Mesenchymal stem cell (in vitro differentiated cells and primary cell): ENCODE measurements around the gene CHST11.

ENCODE experiments used
- DNase-seq: peaks from one replicate; pipeline ENCODE4 v3.0.0-alpha.2; 2013
- H2AFZ ChIP-seq: one replicate; pipeline ENCODE4 v1.6.1; 2013; ENCODE audit warnings: low read depth, mild to moderate bottlenecking, control low read depth, inconsistent platforms, low read length, moderate library complexity
- H2AK5ac ChIP-seq: 2 replicates; pipeline ENCODE4 v1.6.1; 2013; ENCODE audit warnings: low read length, moderate library complexity, mild to moderate bottlenecking, inconsistent platforms; ENCODE audit not compliant: severe bottlenecking
- H2BK120ac ChIP-seq: one replicate; pipeline ENCODE4 v1.6.1; 2013; ENCODE audit warnings: low read depth, mild to moderate bottlenecking, inconsistent platforms, low read length, moderate library complexity
- H2BK12ac ChIP-seq, 2 experiments: one replicate each; pipeline ENCODE4 v1.6.1; 2013; ENCODE audit warnings: inconsistent platforms in 2 of 2, low read length in 2 of 2, mild to moderate bottlenecking in 2 of 2, moderate library complexity in 2 of 2, control low read depth in 1 of 2
- H2BK15ac ChIP-seq: one replicate; pipeline ENCODE4 v1.6.1; 2013; ENCODE audit warnings: mild to moderate bottlenecking, low read depth, inconsistent platforms; ENCODE audit not compliant: poor library complexity, severe bottlenecking
- H2BK5ac ChIP-seq: 2 replicates; pipeline ENCODE4 v1.6.1; 2013; ENCODE audit warnings: low read depth, mild to moderate bottlenecking, low read length, control low read depth, inconsistent platforms; ENCODE audit not compliant: poor library complexity, severe bottlenecking
- H3K14ac ChIP-seq, 2 experiments: one replicate each; pipeline ENCODE4 v1.6.1; 2013; ENCODE audit warnings: inconsistent platforms in 2 of 2, low read length in 2 of 2, control low read depth in 1 of 2, mild to moderate bottlenecking in 1 of 2, moderate library complexity in 1 of 2
- H3K18ac ChIP-seq, 2 experiments: one replicate each; pipeline ENCODE4 v1.6.1; 2013; ENCODE audit warnings: inconsistent platforms in 2 of 2, low read length in 2 of 2, control low read depth in 1 of 2, low read depth in 1 of 2, mild to moderate bottlenecking in 1 of 2
- H3K23ac ChIP-seq, 2 experiments: one replicate each; pipeline ENCODE4 v1.6.1; 2013; ENCODE audit warnings: inconsistent platforms in 2 of 2, low read length in 2 of 2, mild to moderate bottlenecking in 2 of 2, moderate library complexity in 2 of 2, control low read depth in 1 of 2
- H3K27ac ChIP-seq: 2 replicates; pipeline ENCODE4 v1.5.1; 2013; ENCODE audit warnings: mild to moderate bottlenecking, moderate library complexity, low read length, control low read depth, inconsistent platforms; ENCODE audit not compliant: poor library complexity, severe bottlenecking
- H3K27me3 ChIP-seq, 2 experiments: 2 replicates each; pipeline versions ENCODE4 v1.6.1 to v1.7.0; 2013; ENCODE audit warnings: low read length in 2 of 2, mild to moderate bottlenecking in 2 of 2, moderate library complexity in 2 of 2, control low read depth in 1 of 2, inconsistent platforms in 1 of 2; ENCODE audit not compliant: control insufficient read depth in 1 of 2, insufficient read depth in 1 of 2
- H3K36me3 ChIP-seq, 2 experiments: 2 replicates each; pipeline versions ENCODE4 v1.6.1 to v1.7.0; 2013; ENCODE audit warnings: low read length in 2 of 2, control low read depth in 1 of 2, inconsistent platforms in 1 of 2, low read depth in 1 of 2, mild to moderate bottlenecking in 1 of 2; ENCODE audit not compliant: insufficient read depth in 2 of 2, control insufficient read depth in 1 of 2
- H3K4ac ChIP-seq, 2 experiments: one replicate each; pipeline ENCODE4 v1.6.1; 2013; ENCODE audit warnings: inconsistent platforms in 2 of 2, low read length in 2 of 2, mild to moderate bottlenecking in 2 of 2, moderate library complexity in 2 of 2, control low read depth in 1 of 2, low read depth in 1 of 2
- H3K4me1 ChIP-seq: 2 replicates; pipeline ENCODE4 v1.6.1; 2013; ENCODE audit warnings: low read depth, low read length, control low read depth; ENCODE audit not compliant: control insufficient read depth, insufficient read depth
- H3K4me2 ChIP-seq: 2 replicates; pipeline ENCODE4 v1.6.1; 2013; ENCODE audit warnings: low read length, mild to moderate bottlenecking, inconsistent platforms; ENCODE audit not compliant: poor library complexity, severe bottlenecking
- H3K4me3 ChIP-seq, 2 experiments: 2 replicates each; pipeline versions ENCODE4 v1.5.1 to v1.7.0; 2013; ENCODE audit warnings: low read length in 2 of 2, mild to moderate bottlenecking in 2 of 2, control low read depth in 1 of 2, low read depth in 1 of 2; ENCODE audit not compliant: insufficient read depth in 1 of 2
- H3K79me1 ChIP-seq: replicated peaks from 2 replicates; pipeline ENCODE4 v1.6.1; 2013; ENCODE audit warnings: mild to moderate bottlenecking, control low read depth, low read length, inconsistent platforms; ENCODE audit not compliant: poor library complexity, severe bottlenecking
- H3K9ac ChIP-seq: 2 replicates; pipeline ENCODE4 v1.7.0; 2013; ENCODE audit warnings: mild to moderate bottlenecking, low read length, moderate library complexity
- H3K9me3 ChIP-seq: 2 replicates; pipeline ENCODE4 v1.7.0; 2013; ENCODE audit warnings: mild to moderate bottlenecking, low read length; ENCODE audit not compliant: control insufficient read depth
- H4K8ac ChIP-seq: one replicate; pipeline ENCODE4 v1.6.1; 2013; ENCODE audit warnings: inconsistent platforms, mild to moderate bottlenecking, low read length, moderate library complexity
- H4K91ac ChIP-seq: one replicate; pipeline ENCODE4 v1.6.1; 2013; ENCODE audit warnings: mild to moderate bottlenecking, low read length, inconsistent platforms
- WGBS: methylation state at CpG from one replicate; pipeline ENCODE4 v1.1.7; 2013; ENCODE audit warnings: mixed read lengths; 5-methylcytosine and 5-hydroxymethylcytosine counted together

The CHST11 gene

DNA sequence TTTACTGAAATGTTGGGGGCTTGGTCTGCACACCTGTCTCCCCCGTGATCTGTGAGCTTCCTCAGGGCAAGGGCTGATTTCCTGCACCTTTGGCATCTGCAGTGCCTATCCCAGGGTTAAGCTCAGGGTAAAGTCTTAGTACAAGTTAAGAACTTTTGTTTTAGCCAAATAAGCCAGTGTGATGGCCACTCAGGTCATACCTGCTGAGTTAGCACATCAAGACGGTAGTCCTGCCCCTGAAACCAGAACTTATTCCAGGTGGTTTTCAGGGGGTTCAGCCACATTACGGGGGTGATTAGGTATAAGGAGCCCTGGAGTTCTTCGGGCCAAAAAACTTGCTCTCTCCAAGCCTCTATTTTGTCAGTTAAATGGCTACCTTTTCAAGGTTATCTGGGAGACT is 21.6 kb upstream of the CHST11 start:
- Histone ChIP-seq H2BK120ac (no peak overlapping the region), H2AK5ac (no peak overlapping the region), H3K23ac (no peak overlapping the region), H3K14ac (no peak overlapping the region), H2BK5ac (no peak overlapping the region), H3K4ac (no peak overlapping the region), H4K91ac (no peak overlapping the region), H3K4me1 (no peaks in the 10 kb centered on the region), H2AFZ (no peak overlapping the region), H3K18ac (no peak overlapping the region), H2BK15ac (no peak overlapping the region), H3K27me3 (peaks cover 21 to 27% of the 10 kb centered on the region in 2 experiments), H3K9ac (no peak overlapping the region), H3K27ac (no peak overlapping the region), H3K4me2 (no peak overlapping the region), H4K8ac (no peak overlapping the region), H2BK12ac (no peak overlapping the region), H3K9me3 (no peaks in the 10 kb centered on the region), H3K36me3 (no peaks in the 10 kb centered on the region), H3K79me1 (no peaks in the 10 kb centered on the region), H3K4me3 (no peak overlapping the region)
- no peak for DNase-seq
- 98% methylated on average over 2 of the region's 4 CpGs for WGBS

DNA sequence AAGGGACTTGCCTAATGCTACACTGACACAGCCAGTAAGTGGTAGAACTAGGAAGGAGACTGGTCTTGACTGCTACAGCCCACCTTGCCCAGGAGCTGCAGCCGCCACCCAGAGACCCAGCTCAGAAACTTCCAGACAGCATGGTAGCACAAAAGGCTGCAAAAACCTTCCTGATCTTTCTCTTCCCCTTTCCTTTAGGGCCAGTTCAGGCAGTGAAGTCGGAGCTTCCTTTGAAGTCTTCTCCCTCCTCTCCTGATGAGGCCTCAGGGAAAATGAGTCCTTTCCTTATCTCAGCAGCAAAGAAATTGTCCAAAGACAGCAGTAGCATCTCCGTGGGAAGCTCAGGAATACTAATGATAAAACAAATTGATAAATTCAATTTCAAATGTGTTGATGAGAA is 21.0 kb upstream of the CHST11 start:
- Histone ChIP-seq H3K9me3 (no peaks in the 10 kb centered on the region), H3K79me1 (no peaks in the 10 kb centered on the region), H3K4me3 (no peak overlapping the region), H3K14ac (no peak overlapping the region), H3K4ac (no peak overlapping the region), H2BK15ac (no peak overlapping the region), H3K4me2 (no peak overlapping the region), H4K8ac (no peak overlapping the region), H2AFZ (no peak overlapping the region), H2BK120ac (no peak overlapping the region), H2AK5ac (no peak overlapping the region), H3K18ac (no peak overlapping the region), H3K9ac (no peak overlapping the region), H3K23ac (no peak overlapping the region), H3K27me3 (peaks cover 21 to 27% of the 10 kb centered on the region in 2 experiments), H2BK5ac (no peak overlapping the region), H3K4me1 (no peaks in the 10 kb centered on the region), H3K27ac (no peak overlapping the region), H3K36me3 (no peaks in the 10 kb centered on the region), H2BK12ac (no peak overlapping the region), H4K91ac (no peak overlapping the region)
- no peak for DNase-seq
- 63% methylated on average over 2 of the region's 3 CpGs for WGBS

DNA sequence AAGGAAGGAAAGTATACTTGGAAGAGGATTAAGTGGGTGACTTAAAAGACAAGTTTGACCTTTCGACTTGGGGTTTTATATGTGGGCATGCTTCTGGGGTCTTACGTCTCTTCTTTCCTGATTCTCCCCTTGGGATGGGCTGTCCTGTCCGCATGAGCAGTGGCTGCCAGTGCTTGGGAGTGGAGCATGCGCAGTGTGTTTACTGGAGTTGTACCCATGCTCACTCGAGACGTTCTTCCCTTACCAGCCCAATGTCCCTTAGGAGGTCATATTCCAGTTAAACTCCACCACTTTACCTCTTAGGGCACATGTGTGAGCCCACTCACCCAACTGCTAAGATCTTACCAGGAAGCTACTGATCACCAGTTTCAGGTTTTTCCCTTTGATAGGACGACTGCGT is 20.0 kb upstream of the CHST11 start:
- H3K9me3 ChIP-seq, result no peaks in the 10 kb centered on the region
- H3K23ac ChIP-seq, result no peak overlapping the region
- H4K8ac ChIP-seq, result no peak overlapping the region
- H3K4ac ChIP-seq, result no peak overlapping the region
- WGBS, result 94% methylated on average over 8 of the region's 8 CpGs
- no peak overlapping the region for H3K27ac ChIP-seq
- H3K36me3 ChIP-seq, result no peaks in the 10 kb centered on the region
- no peak overlapping the region for H2AK5ac ChIP-seq
- H3K14ac ChIP-seq, result no peak overlapping the region
- no peaks in the 10 kb centered on the region for H3K4me1 ChIP-seq
- peaks cover 25 to 33% of the 10 kb centered on the region in 2 experiments for H3K27me3 ChIP-seq
- H2AFZ ChIP-seq, result no peak overlapping the region
- no peaks in the 10 kb centered on the region for H3K79me1 ChIP-seq
- H4K91ac ChIP-seq, result no peak overlapping the region
- no peak for DNase-seq
- H3K18ac ChIP-seq, result no peak overlapping the region
- no peak overlapping the region for H3K9ac ChIP-seq
- H2BK5ac ChIP-seq, result no peak overlapping the region
- H2BK120ac ChIP-seq, result no peak overlapping the region
- H2BK15ac ChIP-seq, result no peak overlapping the region
- H2BK12ac ChIP-seq, result no peak overlapping the region
- no peak overlapping the region for H3K4me3 ChIP-seq
- H3K4me2 ChIP-seq, result no peak overlapping the region

DNA sequence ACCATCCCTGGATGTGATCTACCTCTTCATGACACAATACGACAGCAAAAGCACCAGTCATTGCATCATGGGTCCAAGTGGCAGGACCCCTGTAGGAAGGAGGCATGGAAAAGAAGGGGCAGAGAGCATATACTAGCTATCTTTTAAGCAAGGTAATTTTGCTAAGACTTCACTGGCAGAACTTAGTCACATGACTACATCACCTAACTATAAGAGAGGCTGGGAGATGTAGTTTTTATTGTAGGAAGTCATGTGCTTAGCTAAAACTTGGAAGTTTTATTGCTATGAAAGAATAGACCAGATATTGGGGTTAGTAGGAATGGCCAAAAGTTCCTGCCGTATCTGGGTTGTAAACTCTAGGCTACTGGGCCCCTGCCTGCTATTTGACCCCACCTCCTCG is 18.6 kb upstream of the CHST11 start:
- Histone ChIP-seq H2BK12ac (no peak overlapping the region), H3K4me1 (no peaks in the 10 kb centered on the region), H2BK5ac (no peak overlapping the region), H3K9ac (no peak overlapping the region), H3K4ac (no peak overlapping the region), H2BK15ac (no peak overlapping the region), H3K27ac (no peak overlapping the region), H3K9me3 (no peaks in the 10 kb centered on the region), H3K14ac (no peak overlapping the region), H3K18ac (no peak overlapping the region), H2AFZ (no peak overlapping the region), H2AK5ac (no peak overlapping the region), H4K91ac (no peak overlapping the region), H4K8ac (no peak overlapping the region), H3K79me1 (no peaks in the 10 kb centered on the region), H3K36me3 (no peaks in the 10 kb centered on the region), H3K23ac (no peak overlapping the region), H3K4me3 (no peak overlapping the region), H3K27me3 (peaks cover 15 to 32% of the 10 kb centered on the region in 2 experiments), H3K4me2 (no peak overlapping the region), H2BK120ac (no peak overlapping the region)
- 68% methylated on average over 2 of the region's 3 CpGs for WGBS
- no peak for DNase-seq
